Fibroblast of skin of right quadriceps (primary cell): Measurements from ENCODE around the gene ITGA1.

Source experiments
- DNase-seq: peaks from one replicate; pipeline ENCODE4 v3.0.0-alpha.2; 2013

The ITGA1 gene

GRCh38 chr5:52773342-52773741, 14.4 kb upstream of the ITGA1 start:
- no peak for DNase-seq

- DNase-seq: no peak
These were observed 13.7 kb upstream of the ITGA1 start for GRCh38 chr5:52774005-52774410.

- DNase-seq: no peak
These were observed 11.6 kb upstream of the ITGA1 start for GRCh38 chr5:52776116-52776515.

GRCh38 chr5:52777186-52777585, 10.5 kb upstream of the ITGA1 start:
- DNase-seq: no peak

- no peak for DNase-seq
These were observed 8.9 kb upstream of the ITGA1 start for GRCh38 chr5:52778781-52779180.

GRCh38 chr5:52779213-52779612, 8.5 kb upstream of the ITGA1 start:
- no peak for DNase-seq

GRCh38 chr5:52783226-52783959, 4.3 kb upstream of the ITGA1 start:
- peak; percentile 49 for DNase-seq

- DNase-seq: no peak
These were observed 3.0 kb upstream of the ITGA1 start for GRCh38 chr5:52784737-52785136.

- DNase-seq: no peak
These were observed 1.3 kb upstream of the ITGA1 start for GRCh38 chr5:52786391-52786790.

GRCh38 chr5:52786949-52787599, 642 bp upstream of the ITGA1 start:
- peak; percentile 11 for DNase-seq

- no peak for DNase-seq
These were observed 747 bp downstream of the ITGA1 start for GRCh38 chr5:52788505-52788821.

GRCh38 chr5:52789378-52789777, 1.7 kb downstream of the ITGA1 start:
- DNase-seq: no peak

GRCh38 chr5:52789851-52790250, 2.1 kb downstream of the ITGA1 start:
- no peak for DNase-seq

- no peak for DNase-seq
These were observed 3.6 kb downstream of the ITGA1 start for GRCh38 chr5:52791366-52791765.

- DNase-seq: no peak
These were observed 6.8 kb downstream of the ITGA1 start for GRCh38 chr5:52794519-52794918.

- no peak for DNase-seq
These were observed 8.3 kb downstream of the ITGA1 start for GRCh38 chr5:52796031-52796430.

- no peak for DNase-seq
These were observed 8.9 kb downstream of the ITGA1 start for GRCh38 chr5:52796516-52797103.

GRCh38 chr5:52798938-52799337, 11.2 kb downstream of the ITGA1 start:
- DNase-seq: no peak

GRCh38 chr5:52799358-52799982, 11.8 kb downstream of the ITGA1 start:
- peak; percentile 82 for DNase-seq

GRCh38 chr5:52799983-52800393, 12.3 kb downstream of the ITGA1 start:
- DNase-seq: peak; percentile 93

GRCh38 chr5:52800394-52801213, 12.9 kb downstream of the ITGA1 start:
- peak; percentile 66 for DNase-seq

- DNase-seq: peak; percentile 13
These were observed 13.6 kb downstream of the ITGA1 start for GRCh38 chr5:52801329-52801728.
